ENCODE results near the gene PNMA6F. TPM values are rescaled to one million over a fixed set of nuclear protein-coding genes. Genes with fewer than 3 reads are reported as not detected.
A peak's percentile ranks its signal among the peaks of the same experiment; 100 is the strongest.
"Not testable (repeated sequence)": the region's sequence is repeated elsewhere in the genome, so short reads cannot be mapped to it uniquely, and the experiment has no call there.

Gene PNMA6F
- total RNA-seq, 4 donors from 2014 or later: not detected

GRCh38 chrX:153302796-153303195 lies 18.8 kb downstream of the PNMA6F start:
- H3K4me3 ChIP-seq (ENCODE audit: low read depth, poor library complexity, severe bottlenecking): no peak overlapping the region
- intact Hi-C loops (cut with DNase I; ENCODE audit: low total_unique reads): no loop called here
- no peak for TF ChIP-seq CTCF (IDR thresholded peaks at IDR 0.05)
- no peak for TF ChIP-seq POLR2A (IDR thresholded peaks at IDR 0.05)
- WGBS, 2 donors: 60 to 83% methylated on average over 4 of the region's 4 CpGs
- no peak for DNase-seq (ENCODE audit: low spot score in 2 of 2)

DNA sequence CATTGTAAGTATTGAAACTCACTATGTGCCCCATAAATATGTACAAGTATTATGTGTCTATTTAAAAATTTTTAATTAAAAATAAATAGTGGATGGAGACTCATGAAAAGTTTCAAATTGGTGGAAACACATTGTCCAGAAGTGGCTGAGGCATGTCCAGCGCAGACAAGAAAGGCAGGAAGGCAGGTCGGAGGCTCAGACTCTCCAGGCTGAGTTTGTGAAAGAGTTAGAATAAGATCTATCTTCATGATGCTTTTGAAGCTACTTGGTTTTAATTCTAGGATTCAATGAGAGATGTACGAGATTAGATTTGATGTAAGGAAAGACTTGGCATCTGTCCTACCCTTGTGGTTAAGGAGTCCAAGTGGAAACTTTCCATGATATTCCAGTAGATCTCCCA lies 19.8 kb downstream of the PNMA6F start:
- DNase-seq (ENCODE audit: low spot score in 2 of 2): peak in 1 of 2 donors; percentile 54
- H3K4me3 ChIP-seq (ENCODE audit: low read depth, poor library complexity, severe bottlenecking): no peak overlapping the region
- 61 to 75% methylated on average over 3 of the region's 3 CpGs for WGBS, 2 donors
- TF ChIP-seq POLR2A (IDR thresholded peaks at IDR 0.05) (no peak), CTCF (IDR thresholded peaks at IDR 0.05) (no peak)
- intact Hi-C loops (cut with DNase I; ENCODE audit: low total_unique reads): no loop called here

- intact Hi-C loops (cut with DNase I; ENCODE audit: low total_unique reads): no loop called here
- TF ChIP-seq CTCF (IDR thresholded peaks at IDR 0.05): no peak
- TF ChIP-seq POLR2A (IDR thresholded peaks at IDR 0.05): no peak
- no peak for DNase-seq (ENCODE audit: low spot score in 2 of 2)
- no peak overlapping the region for H3K4me3 ChIP-seq (ENCODE audit: low read depth, poor library complexity, severe bottlenecking)
- WGBS, 2 donors: 52 to 69% methylated on average over 5 of the region's 5 CpGs
Observed at GRCh38 chrX:153299855-153300254, 21.7 kb downstream of the PNMA6F start.

DNA sequence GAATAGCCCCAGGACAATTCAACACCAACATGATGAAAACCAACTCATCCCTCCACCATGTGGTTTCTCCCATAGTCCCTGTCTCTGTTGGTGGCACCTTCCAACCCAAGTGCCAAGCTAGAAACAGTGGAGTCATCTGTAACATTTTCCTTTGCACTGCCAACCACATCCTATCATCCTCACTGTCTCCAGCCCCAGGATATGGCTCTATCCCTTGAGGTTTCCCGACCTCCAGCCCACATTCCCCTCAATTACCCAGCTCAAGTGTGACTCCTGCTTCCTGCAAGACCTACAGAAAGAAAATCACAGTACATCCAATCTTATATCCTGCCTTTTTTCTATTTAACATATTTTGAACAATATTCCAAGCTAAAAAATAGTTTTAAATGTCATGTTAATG lies 24.2 kb downstream of the PNMA6F start:
- no peak for TF ChIP-seq POLR2A (IDR thresholded peaks at IDR 0.05)
- TF ChIP-seq CTCF (IDR thresholded peaks at IDR 0.05): no peak
- DNase-seq (ENCODE audit: low spot score in 2 of 2): peak in 1 of 2 donors; percentile 37
- WGBS, 2 donors: 50 to 78% methylated on average over 1 of the region's 1 CpG
- H3K4me3 ChIP-seq (ENCODE audit: low read depth, poor library complexity, severe bottlenecking): no peak overlapping the region
- intact Hi-C loops (cut with DNase I; ENCODE audit: low total_unique reads): no loop called here

DNA sequence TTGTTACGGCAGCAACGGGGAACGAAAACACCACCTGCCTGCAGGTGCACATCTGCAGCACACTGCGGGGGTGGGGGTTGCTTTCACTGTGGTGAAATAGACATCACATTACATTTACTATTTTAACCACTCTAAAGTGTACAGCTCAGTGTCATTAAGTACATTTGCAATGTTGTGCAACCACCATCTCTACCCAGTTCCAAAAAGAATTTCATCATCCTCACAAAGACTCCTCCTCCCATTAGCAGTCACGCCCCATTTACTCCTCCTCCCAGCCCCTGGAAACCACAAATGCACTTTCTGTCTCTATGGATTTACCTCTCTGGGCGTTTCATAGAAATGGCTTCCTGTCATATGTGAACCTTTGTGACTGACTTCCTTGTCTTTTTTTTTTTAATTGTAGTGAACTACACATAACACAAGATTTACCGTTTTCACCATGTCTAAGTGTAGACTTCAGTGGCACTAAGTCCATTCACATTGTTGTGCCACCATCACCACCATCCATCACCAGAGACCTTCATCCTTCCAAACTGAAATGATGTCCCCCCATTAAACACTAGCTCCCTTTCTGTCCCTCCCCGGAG lies 28.0 kb downstream of the PNMA6F start:
- intact Hi-C loops (cut with DNase I; ENCODE audit: low total_unique reads); H3K4me3 ChIP-seq (ENCODE audit: low read depth, poor library complexity, severe bottlenecking): not testable (repeated sequence)
- DNase-seq (ENCODE audit: low spot score in 2 of 2): peak in 1 of 2 donors; percentile 43
- whole genome bisulfite sequencing, 2 donors: 60 to 78% methylated on average over 3 to 4 of the region's 8 CpGs

DNA sequence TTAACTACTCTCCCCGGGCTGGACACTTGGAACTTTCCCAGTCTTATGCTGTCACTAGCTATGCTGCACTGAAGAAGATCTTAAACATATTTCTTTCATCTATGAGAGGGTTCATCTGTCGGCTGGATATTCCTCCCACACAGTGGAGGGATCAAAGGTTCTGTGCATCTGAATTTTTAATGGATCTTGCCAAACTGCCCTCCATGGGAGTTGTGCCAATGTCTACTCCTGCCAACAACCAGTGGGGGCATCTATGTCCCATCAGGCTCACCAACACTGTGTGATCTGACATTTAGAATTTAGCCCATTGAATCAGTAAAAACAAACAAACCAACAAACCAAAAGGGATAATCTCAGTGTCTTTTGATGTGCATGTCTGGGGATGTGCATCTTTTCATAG lies 32.8 kb downstream of the PNMA6F start:
- DNase-seq (ENCODE audit: low spot score in 2 of 2); intact Hi-C loops (cut with DNase I; ENCODE audit: low total_unique reads); H3K4me3 ChIP-seq (ENCODE audit: low read depth, poor library complexity, severe bottlenecking): not testable (repeated sequence)
- no CpG with 5 or more reads among the region's 2 CpGs for WGBS, 2 donors

GRCh38 chrX:153285678-153286077 lies 35.9 kb downstream of the PNMA6F start:
- DNase-seq (ENCODE audit: low spot score in 2 of 2); H3K4me3 ChIP-seq (ENCODE audit: low read depth, poor library complexity, severe bottlenecking); intact Hi-C loops (cut with DNase I; ENCODE audit: low total_unique reads): not testable (repeated sequence)
- no CpG with 5 or more reads among the region's 8 CpGs for whole genome bisulfite sequencing, 2 donors

DNA sequence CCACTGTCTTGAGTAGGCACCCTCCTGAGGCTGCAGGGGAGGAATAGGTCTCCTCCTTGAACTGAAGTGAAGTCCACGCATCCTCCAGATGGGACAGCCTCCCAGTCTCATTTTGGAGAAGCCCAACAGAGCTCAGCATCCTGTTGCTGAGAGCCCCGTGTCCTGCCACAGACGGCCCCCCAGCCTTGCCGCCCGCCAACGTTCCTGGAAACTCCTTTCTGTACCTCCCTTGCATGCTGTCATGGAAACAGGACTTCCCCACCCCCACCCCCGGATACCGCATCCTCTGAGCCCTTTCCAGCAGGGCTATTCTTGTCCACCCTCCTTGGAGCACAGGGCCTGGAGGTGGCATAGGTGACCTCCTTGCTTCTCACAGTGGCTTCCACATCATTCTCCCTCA lies 37.6 kb downstream of the PNMA6F start:
- H3K4me3 ChIP-seq (ENCODE audit: low read depth, poor library complexity, severe bottlenecking); intact Hi-C loops (cut with DNase I; ENCODE audit: low total_unique reads): not testable (repeated sequence)
- no CpG with 5 or more reads among the region's 8 CpGs for WGBS, 2 donors
- peak in 1 of 2 donors; percentile 42 for DNase-seq (ENCODE audit: low spot score in 2 of 2)

DNA sequence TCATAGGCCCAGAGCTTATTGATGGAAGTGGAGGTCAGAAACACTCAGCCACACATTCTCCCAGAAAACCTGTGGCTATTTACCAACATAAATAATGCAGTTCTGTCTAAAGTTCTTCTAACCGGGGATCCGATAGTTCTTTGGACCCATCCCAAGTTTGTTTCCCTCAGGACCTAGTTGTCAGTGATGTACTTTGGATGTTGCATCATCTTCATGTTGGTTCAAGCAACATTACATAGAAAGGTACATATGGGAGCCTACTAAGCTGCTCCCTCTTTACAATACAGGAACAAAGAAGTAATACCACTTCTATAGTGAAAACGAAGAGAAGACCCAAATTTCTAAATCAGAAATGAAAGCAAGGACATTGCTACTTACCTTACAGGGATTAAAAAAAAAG lies 39.8 kb downstream of the PNMA6F start:
- no CpG with 5 or more reads among the region's 3 CpGs for WGBS, 2 donors
- intact Hi-C loops (cut with DNase I; ENCODE audit: low total_unique reads); DNase-seq (ENCODE audit: low spot score in 2 of 2); H3K4me3 ChIP-seq (ENCODE audit: low read depth, poor library complexity, severe bottlenecking): not testable (repeated sequence)

GRCh38 chrX:153279304-153279703 lies 42.3 kb downstream of the PNMA6F start:
- intact Hi-C loops (cut with DNase I; ENCODE audit: low total_unique reads); DNase-seq (ENCODE audit: low spot score in 2 of 2); H3K4me3 ChIP-seq (ENCODE audit: low read depth, poor library complexity, severe bottlenecking): not testable (repeated sequence)
- WGBS, 2 donors: no CpG with 5 or more reads among the region's 8 CpGs

DNA sequence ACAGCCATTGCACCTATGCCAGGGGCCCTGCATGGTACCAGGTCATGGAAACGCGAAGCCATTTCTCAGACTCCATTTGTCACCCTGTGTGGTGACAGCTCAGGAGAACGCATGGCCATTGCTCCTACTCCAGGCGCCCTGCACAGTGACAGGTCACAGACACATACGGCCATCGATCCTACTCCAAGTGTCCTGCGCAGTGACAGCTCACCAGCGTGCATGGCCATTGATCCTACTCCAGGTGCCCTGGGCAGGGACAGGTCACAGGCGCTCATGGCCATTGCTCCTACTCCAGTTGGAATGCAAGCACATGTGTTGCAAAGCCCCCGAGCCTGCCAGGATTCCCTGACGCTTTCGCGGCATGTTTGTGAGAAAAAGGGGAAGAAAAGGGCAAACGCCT lies 45.5 kb downstream of the PNMA6F start:
- H3K4me3 ChIP-seq (ENCODE audit: low read depth, poor library complexity, severe bottlenecking); intact Hi-C loops (cut with DNase I; ENCODE audit: low total_unique reads); DNase-seq (ENCODE audit: low spot score in 2 of 2): not testable (repeated sequence)
- WGBS, 2 donors: 85 to 88% methylated on average over 5 of the region's 14 CpGs
